GM12873 (cell line): ENCODE data around the gene TOR2A.

Experiments
- CTCF ChIP-seq: IDR thresholded peaks from 2 replicates; pipeline ENCODE4 v1.5.1; 2012; ENCODE audit warnings: low read depth, mild to moderate bottlenecking, moderate library complexity, low read length, control low read depth; ENCODE audit not compliant: insufficient read depth; ENCODE audit errors: missing control alignments

TOR2A gene

GRCh38 chr9:127734247-127734746, 797 bp downstream of the TOR2A start:
- no peak for TF ChIP-seq CTCF

GRCh38 chr9:127733614-127734013, 1.5 kb downstream of the TOR2A start:
- TF ChIP-seq CTCF: no peak

- TF ChIP-seq CTCF: no peak
Measured at GRCh38 chr9:127732444-127732843, 2.6 kb downstream of the TOR2A start.

GRCh38 chr9:127731938-127732337, 3.2 kb downstream of the TOR2A start:
- TF ChIP-seq CTCF: no peak

GRCh38 chr9:127730799-127731410, 4.2 kb downstream of the TOR2A start:
- TF ChIP-seq CTCF: no peak

- no peak for TF ChIP-seq CTCF
Measured at GRCh38 chr9:127730262-127730661, 4.8 kb downstream of the TOR2A start.

GRCh38 chr9:127729522-127730256, 5.4 kb downstream of the TOR2A start:
- no peak for TF ChIP-seq CTCF
